Kidney epithelial cell (primary cell): ENCODE measurements around the gene GDF10. TPM values are rescaled to one million over a fixed set of nuclear protein-coding genes. Genes with fewer than 3 reads are reported as not detected.

Experiments
- DNase-seq: peaks from one replicate; pipeline ENCODE4 v3.0.0-alpha.2; 2010; ENCODE audit warnings: low read depth
- H3K27me3 ChIP-seq: 2 replicates; pipeline ENCODE4 v1.6.0; 2011; ENCODE audit warnings: low read length; ENCODE audit not compliant: control insufficient read depth, insufficient read depth
- H3K36me3 ChIP-seq: 2 replicates; pipeline ENCODE4 v1.5.1; 2011; ENCODE audit warnings: low read length; ENCODE audit not compliant: control insufficient read depth, insufficient read depth
- H3K4me3 ChIP-seq: 2 replicates; pipeline ENCODE4 v1.5.1; 2011; ENCODE audit warnings: low read depth, mild to moderate bottlenecking, control low read depth, low read length
- total RNA-seq: library from RNA; depleted of rRNA; stranded (reverse); fragments of >200 nt; gene quantifications from 2 replicates; pipeline ENCODE4 v1.2.3, GENCODE V29; 2015
- TF ChIP-seq, protein P1 (sequence below): IDR thresholded peaks from 2 replicates; pipeline ENCODE4 v1.5.1; 2011; ENCODE audit warnings: mild to moderate bottlenecking, moderate library complexity, low read length, control low read depth, inconsistent platforms; ENCODE audit not compliant: insufficient read depth, poor library complexity, severe bottlenecking

Gene GDF10
- total RNA-seq, 1 donor from 2014 or later: not detected

DNA sequence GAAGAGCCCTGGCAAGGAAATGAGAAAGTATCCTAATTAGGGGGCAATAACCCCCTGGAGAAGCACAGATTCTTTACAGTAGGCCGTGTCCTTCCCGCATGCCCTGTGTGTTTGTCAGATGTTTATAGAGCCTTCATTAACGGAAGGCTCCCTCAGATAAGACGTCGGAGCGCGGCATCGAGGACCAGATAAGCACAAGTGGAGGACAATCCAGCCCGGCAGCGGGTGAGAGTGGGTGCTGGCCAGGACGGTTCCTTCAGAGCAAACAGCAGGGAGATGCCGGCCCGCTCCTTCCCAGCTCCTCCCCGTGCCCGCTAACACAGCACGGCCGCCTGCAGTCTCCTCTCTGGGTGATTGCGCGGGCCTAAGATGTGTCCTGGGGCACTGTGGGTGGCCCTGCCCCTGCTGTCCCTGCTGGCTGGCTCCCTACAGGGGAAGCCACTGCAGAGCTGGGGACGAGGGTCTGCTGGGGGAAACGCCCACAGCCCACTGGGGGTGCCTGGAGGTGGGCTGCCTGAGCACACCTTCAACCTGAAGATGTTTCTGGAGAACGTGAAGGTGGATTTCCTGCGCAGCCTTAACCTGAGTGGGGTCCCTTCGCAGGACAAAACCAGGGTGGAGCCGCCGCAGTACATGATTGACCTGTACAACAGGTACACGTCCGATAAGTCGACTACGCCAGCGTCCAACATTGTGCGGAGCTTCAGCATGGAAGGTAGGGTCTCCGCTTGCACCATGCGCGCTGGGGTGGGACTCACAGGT lies 22.5 kb downstream of the GDF10 start, which contains the start of gene GDF2:
GDF2 (plus strand) TSS at position 155 of the 762 bp plus-strand sequence; CDS start at position 370, 215 bp downstream.
- Histone ChIP-seq H3K4me3 (no peak within 1 kb of the TSS), H3K27me3 (peaks cover 7% of the 10 kb centered on the region), H3K36me3 (no peaks in the 10 kb centered on the region)
- TF ChIP-seq, protein P1, sequence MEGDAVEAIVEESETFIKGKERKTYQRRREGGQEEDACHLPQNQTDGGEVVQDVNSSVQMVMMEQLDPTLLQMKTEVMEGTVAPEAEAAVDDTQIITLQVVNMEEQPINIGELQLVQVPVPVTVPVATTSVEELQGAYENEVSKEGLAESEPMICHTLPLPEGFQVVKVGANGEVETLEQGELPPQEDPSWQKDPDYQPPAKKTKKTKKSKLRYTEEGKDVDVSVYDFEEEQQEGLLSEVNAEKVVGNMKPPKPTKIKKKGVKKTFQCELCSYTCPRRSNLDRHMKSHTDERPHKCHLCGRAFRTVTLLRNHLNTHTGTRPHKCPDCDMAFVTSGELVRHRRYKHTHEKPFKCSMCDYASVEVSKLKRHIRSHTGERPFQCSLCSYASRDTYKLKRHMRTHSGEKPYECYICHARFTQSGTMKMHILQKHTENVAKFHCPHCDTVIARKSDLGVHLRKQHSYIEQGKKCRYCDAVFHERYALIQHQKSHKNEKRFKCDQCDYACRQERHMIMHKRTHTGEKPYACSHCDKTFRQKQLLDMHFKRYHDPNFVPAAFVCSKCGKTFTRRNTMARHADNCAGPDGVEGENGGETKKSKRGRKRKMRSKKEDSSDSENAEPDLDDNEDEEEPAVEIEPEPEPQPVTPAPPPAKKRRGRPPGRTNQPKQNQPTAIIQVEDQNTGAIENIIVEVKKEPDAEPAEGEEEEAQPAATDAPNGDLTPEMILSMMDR: no peak
- no peak for DNase-seq

DNA sequence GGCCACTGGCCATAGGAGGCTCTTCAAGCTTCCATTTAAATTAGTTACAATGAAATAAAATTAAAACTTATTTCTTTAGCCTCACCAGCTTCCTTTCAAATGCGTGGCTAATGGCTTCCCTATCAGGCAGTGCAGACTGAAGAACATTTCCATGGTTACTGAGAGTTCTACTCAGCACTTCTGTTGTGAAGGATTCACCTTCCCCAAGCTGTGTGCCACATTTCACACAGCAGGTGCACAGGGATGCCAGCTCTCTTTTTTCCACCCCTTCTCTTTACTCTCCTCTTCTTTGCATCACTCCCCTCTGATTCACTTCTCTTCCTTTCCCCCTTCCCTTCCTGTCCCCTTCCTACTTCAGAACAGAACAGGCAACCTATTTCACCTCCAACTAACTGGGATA lies 23.1 kb downstream of the GDF10 start:
- TF ChIP-seq, protein P1: no peak
- DNase-seq: no peak
- peaks cover 7% of the 10 kb centered on the region for H3K27me3 ChIP-seq
- H3K4me3 ChIP-seq: no peak overlapping the region
- no peaks in the 10 kb centered on the region for H3K36me3 ChIP-seq

DNA sequence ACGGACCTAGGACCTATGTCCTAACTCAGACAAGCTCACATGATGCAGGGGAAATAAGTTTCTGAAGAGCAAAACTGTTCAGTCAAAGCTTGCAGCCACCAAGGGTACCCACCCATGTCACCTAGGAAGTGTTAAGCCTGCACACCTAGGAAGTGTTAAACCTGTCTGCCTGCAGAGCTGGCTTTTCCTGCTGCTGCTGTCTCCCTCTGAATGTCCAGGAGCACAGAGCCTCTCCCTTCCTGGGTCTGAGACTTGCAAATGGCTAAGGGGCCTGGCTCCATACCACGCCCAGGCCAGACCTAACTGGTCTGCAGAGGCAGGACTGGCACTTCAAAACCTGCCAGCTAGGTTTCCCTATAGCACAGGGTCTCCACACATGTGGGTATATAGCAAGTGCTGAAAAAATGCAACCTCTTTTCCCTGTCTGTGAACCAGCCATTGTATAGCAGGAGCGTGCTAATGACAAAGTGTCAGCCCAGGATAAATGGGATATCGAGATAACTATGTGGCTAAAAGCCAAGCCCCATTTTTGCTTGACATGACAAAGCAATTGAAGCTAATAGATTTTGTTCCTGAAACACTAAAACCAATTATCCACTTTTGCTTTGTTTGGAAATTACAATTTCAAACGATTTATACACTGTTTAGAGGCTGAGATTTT lies 23.8 kb downstream of the GDF10 start:
- DNase-seq: no peak
- TF ChIP-seq, protein P1: no peak
- H3K36me3 ChIP-seq: no peaks in the 10 kb centered on the region
- H3K27me3 ChIP-seq: peaks cover 7% of the 10 kb centered on the region
- no peak overlapping the region for H3K4me3 ChIP-seq

DNA sequence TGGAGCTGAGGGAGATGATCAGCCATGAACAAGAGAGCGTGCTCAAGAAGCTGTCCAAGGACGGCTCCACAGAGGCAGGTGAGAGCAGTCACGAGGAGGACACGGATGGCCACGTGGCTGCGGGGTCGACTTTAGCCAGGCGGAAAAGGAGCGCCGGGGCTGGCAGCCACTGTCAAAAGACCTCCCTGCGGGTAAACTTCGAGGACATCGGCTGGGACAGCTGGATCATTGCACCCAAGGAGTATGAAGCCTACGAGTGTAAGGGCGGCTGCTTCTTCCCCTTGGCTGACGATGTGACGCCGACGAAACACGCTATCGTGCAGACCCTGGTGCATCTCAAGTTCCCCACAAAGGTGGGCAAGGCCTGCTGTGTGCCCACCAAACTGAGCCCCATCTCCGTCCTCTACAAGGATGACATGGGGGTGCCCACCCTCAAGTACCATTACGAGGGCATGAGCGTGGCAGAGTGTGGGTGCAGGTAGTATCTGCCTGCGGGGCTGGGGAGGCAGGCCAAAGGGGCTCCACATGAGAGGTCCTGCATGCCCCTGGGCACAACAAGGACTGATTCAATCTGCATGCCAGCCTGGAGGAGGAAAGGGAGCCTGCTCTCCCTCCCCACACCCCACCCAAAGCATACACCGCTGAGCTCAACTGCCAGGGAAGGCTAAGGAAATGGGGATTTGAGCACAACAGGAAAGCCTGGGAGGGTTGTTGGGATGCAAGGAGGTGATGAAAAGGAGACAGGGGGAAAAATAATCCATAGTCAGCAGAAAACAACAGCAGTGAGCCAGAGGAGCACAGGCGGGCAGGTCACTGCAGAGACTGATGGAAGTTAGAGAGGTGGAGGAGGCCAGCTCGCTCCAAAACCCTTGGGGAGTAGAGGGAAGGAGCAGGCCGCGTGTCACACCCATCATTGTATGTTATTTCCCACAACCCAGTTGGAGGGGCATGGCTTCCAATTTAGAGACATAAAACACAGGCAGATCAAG lies 25.6 kb downstream of the GDF10 start:
- Histone ChIP-seq H3K36me3 (no peaks in the 10 kb centered on the region), H3K4me3 (no peak overlapping the region), H3K27me3 (peaks cover 5% of the 10 kb centered on the region)
- TF ChIP-seq, protein P1: no peak
- DNase-seq: no peak

DNA sequence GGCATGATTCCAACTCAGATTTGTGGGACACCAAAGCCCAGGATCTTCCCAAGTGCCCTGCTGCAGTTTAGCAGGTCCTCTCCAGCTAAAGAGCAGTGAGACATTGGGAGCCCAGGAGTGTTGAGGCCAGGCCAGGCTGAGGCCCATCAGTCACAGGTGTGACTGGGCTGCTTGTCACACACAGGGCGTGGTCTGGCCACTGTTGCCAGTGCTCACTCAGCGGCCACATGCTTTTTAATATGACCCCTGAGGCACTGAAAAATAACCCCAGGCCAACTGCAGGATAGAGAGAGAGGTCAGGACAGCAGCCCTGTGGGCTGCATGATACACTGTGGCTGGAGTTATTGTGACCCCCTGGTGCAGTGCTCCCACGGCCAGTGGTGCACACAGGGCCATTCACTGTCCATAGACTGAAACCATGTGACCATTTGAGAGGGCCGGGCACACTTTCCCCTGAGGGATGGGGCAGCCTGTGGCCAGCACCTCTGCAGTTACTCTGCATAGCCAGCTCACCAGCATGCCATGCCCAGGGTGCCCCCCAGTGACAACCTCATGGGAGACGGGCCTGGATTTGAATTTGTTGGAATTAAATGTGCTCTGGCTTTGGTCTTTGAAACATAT lies 26.4 kb downstream of the GDF10 start:
- Histone ChIP-seq H3K27me3 (peaks cover 3% of the 10 kb centered on the region), H3K36me3 (no peaks in the 10 kb centered on the region), H3K4me3 (no peak overlapping the region)
- TF ChIP-seq, protein P1: no peak
- DNase-seq: no peak
